DND-41 (cell line): ENCODE results near the gene MAOB.

Experiments used
- ATAC-seq: fragments of 200-7000 bp; cut with Tn5 transposase; 3 replicates; pipeline ENCODE4 v1.9.1; 2021; ENCODE audit warnings: low read depth; ENCODE audit not compliant: insufficient read depth
- DNase-seq: peaks from one replicate; pipeline ENCODE4 v3.0.0-alpha.2; 2020
- H2AFZ ChIP-seq: 2 replicates; pipeline ENCODE4 v1.6.0; 2012; ENCODE audit warnings: low read depth, low read length
- H3K27ac ChIP-seq: 2 replicates; pipeline ENCODE4 v1.5.1; 2012; ENCODE audit warnings: low read length, inconsistent platforms
- H3K27me3 ChIP-seq: fragments of 200-600 bp; sonication (generic); 2 replicates; pipeline ENCODE4 v1.6.0; 2012; ENCODE audit warnings: low read length, mild to moderate bottlenecking, inconsistent platforms; ENCODE audit not compliant: insufficient read depth, poor library complexity
- H3K36me3 ChIP-seq: 2 replicates; pipeline ENCODE4 v1.5.1; 2012; ENCODE audit warnings: low read length, inconsistent platforms; ENCODE audit not compliant: insufficient read depth
- H3K4me1 ChIP-seq: 2 replicates; pipeline ENCODE4 v1.5.1; 2012; ENCODE audit warnings: mild to moderate bottlenecking, low read length; ENCODE audit not compliant: insufficient read depth
- H3K4me2 ChIP-seq: 2 replicates; pipeline ENCODE4 v1.6.0; 2012; ENCODE audit warnings: mild to moderate bottlenecking, moderate library complexity, low read length, inconsistent platforms; ENCODE audit not compliant: insufficient read depth
- H3K4me3 ChIP-seq, 2 experiments: fragments of 200-600 bp in 1 of 2; shearing (Covaris generic) in 1 of 2; 2 replicates each; pipeline ENCODE4 v1.5.1; 2012 to 2016; ENCODE audit warnings: inconsistent platforms in 2 of 2, low read length in 2 of 2, mild to moderate bottlenecking in 2 of 2, low read depth in 1 of 2, moderate library complexity in 1 of 2
- H3K79me2 ChIP-seq: 2 replicates; pipeline ENCODE4 v1.6.0; 2012; ENCODE audit warnings: low read length, inconsistent platforms; ENCODE audit not compliant: insufficient read depth
- H3K9ac ChIP-seq: 2 replicates; pipeline ENCODE4 v1.6.0; 2012; ENCODE audit warnings: low read depth, mild to moderate bottlenecking, inconsistent platforms, low read length, moderate library complexity
- H3K9me3 ChIP-seq: 2 replicates; pipeline ENCODE4 v1.5.1; 2012; ENCODE audit warnings: low read length, moderate library complexity, mild to moderate bottlenecking, inconsistent platforms; ENCODE audit not compliant: insufficient read depth, severe bottlenecking
- H4K20me1 ChIP-seq: 2 replicates; pipeline ENCODE4 v1.6.0; 2012; ENCODE audit warnings: low read length; ENCODE audit not compliant: insufficient read depth
- CTCF ChIP-seq: IDR thresholded peaks from 2 replicates; pipeline ENCODE4 v1.5.1; 2012; ENCODE audit warnings: borderline replicate concordance, low read length, moderate library complexity, mild to moderate bottlenecking; ENCODE audit not compliant: poor library complexity, severe bottlenecking; ENCODE audit errors: extremely low read depth
- EZH2 ChIP-seq: IDR thresholded peaks from 3 replicates; pipeline ENCODE4 v1.6.1; 2012; ENCODE audit warnings: borderline replicate concordance, low read depth, mild to moderate bottlenecking, moderate library complexity, low read length, inconsistent platforms; ENCODE audit not compliant: severe bottlenecking

Gene MAOB

GRCh38 chrX:43892336-43892870 is 10.2 kb upstream of the MAOB start:
- H3K4me1 ChIP-seq = no peaks in the 10 kb centered on the region
- no peaks in the 10 kb centered on the region for H3K36me3 ChIP-seq
- no peaks in the 10 kb centered on the region for H3K9me3 ChIP-seq
- no peaks in the 10 kb centered on the region for H4K20me1 ChIP-seq
- H3K27ac ChIP-seq = no peak overlapping the region
- H3K9ac ChIP-seq = no peak overlapping the region
- no peak overlapping the region for H2AFZ ChIP-seq
- no peaks in the 10 kb centered on the region for H3K79me2 ChIP-seq
- no peak overlapping the region for H3K4me3 ChIP-seq
- H3K27me3 ChIP-seq = no peaks in the 10 kb centered on the region
- DNase-seq = no peak
- no peak overlapping the region for H3K4me2 ChIP-seq
- TF ChIP-seq CTCF (no peak), EZH2 (no peak)
- ATAC-seq = no peak

- no peaks in the 10 kb centered on the region for H3K9me3 ChIP-seq
- no peak overlapping the region for H3K4me2 ChIP-seq
- no peaks in the 10 kb centered on the region for H4K20me1 ChIP-seq
- no peak overlapping the region for H3K27ac ChIP-seq
- no peak overlapping the region for H3K9ac ChIP-seq
- no peaks in the 10 kb centered on the region for H3K79me2 ChIP-seq
- DNase-seq (no peak), ATAC-seq (no peak)
- no peak overlapping the region for H3K4me3 ChIP-seq
- H3K27me3 ChIP-seq = no peaks in the 10 kb centered on the region
- no peak overlapping the region for H2AFZ ChIP-seq
- H3K4me1 ChIP-seq = no peaks in the 10 kb centered on the region
- H3K36me3 ChIP-seq = no peaks in the 10 kb centered on the region
- TF ChIP-seq EZH2 (no peak), CTCF (no peak)
Observed at GRCh38 chrX:43885617-43886016, 3.4 kb upstream of the MAOB start.

GRCh38 chrX:43881410-43882293 is 598 bp downstream of the MAOB start:
- Histone ChIP-seq H3K4me2 (no peak overlapping the region), H3K27ac (no peak overlapping the region), H3K9me3 (no peaks in the 10 kb centered on the region), H3K36me3 (no peaks in the 10 kb centered on the region), H3K79me2 (no peaks in the 10 kb centered on the region), H3K4me3 (no peak overlapping the region), H2AFZ (no peak overlapping the region), H4K20me1 (no peaks in the 10 kb centered on the region), H3K9ac (no peak overlapping the region), H3K27me3 (no peaks in the 10 kb centered on the region), H3K4me1 (no peaks in the 10 kb centered on the region)
- TF ChIP-seq CTCF = no peak
- no peak for TF ChIP-seq EZH2
- DNase-seq (no peak), ATAC-seq (no peak)
